ENCODE measurements around the gene SP7.
"Not testable (repeated sequence)": the region's sequence is repeated elsewhere in the genome, so short reads cannot be mapped to it uniquely, and the experiment has no call there.

SP7 gene

GRCh38 chr12:53324779-53325510 lies 11.2 kb downstream of the SP7 start:
- Mint-ChIP-seq H3K36me3 (peaks cover 4% of the 10 kb centered on the region), H3K4me1 (peaks cover 46% of the 10 kb centered on the region), H3K27ac (peak overlapping the region; percentile 98), H3K27me3 (peaks cover 40% of the 10 kb centered on the region), H3K9me3 (no peaks in the 10 kb centered on the region), H3K4me3 (peak overlapping the region; percentile 82)
- CTCF ChIA-PET = interaction anchor here (0.8 to 13.8 kb wide), 9 partner anchors 21 to 184 kb away, joined by 3 to 178 read pairs (median 4); no protein-coding TSS in a partner anchor
- peak; percentile 91 for DNase-seq

DNA sequence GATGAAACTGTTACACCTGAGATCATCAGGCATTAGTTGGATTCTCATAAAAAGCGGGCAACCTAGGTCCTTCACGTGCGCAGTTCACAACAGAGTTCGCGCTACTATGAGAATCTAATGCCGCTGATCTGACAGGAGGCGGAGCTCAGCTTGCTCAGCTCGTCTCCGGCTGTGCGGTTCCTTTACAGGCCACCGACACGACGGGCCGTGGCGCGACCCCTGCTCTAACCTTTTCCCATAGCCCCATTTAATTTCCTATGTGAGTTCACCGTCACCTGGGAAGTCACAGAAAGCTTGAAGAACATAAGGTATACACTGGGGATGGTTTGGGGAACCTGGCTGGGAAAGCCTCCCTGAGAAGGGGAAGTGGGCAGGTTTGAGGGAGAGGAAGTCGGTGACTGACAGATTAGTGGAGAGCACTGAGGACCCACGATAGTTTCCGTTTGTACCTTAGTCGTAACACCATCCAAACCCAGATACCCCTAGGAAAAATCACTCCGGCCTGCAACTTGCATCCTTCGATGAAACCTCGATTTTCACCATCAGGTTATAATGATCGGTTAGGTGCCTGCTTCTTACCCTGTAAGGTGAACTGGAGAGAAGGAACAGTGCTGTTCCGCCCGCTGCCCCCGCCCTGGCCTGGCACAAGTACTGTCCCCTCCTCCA lies 11.9 kb downstream of the SP7 start:
- CTCF ChIA-PET = interaction anchor here (1.1 to 13.8 kb wide), 13 partner anchors 15 to 184 kb away, joined by 3 to 178 read pairs (median 7); partner anchors contain the start of genes ESPL1, MYG1 and TARBP2
- Mint-ChIP-seq H3K36me3 (peaks cover 4% of the 10 kb centered on the region), H3K27ac (peak overlapping the region; percentile 98), H3K4me1 (peaks cover 48% of the 10 kb centered on the region), H3K9me3 (no peaks in the 10 kb centered on the region), H3K4me3 (peak overlapping the region; percentile 82), H3K27me3 (peaks cover 36% of the 10 kb centered on the region)
- peak; percentile 75 for DNase-seq

DNA sequence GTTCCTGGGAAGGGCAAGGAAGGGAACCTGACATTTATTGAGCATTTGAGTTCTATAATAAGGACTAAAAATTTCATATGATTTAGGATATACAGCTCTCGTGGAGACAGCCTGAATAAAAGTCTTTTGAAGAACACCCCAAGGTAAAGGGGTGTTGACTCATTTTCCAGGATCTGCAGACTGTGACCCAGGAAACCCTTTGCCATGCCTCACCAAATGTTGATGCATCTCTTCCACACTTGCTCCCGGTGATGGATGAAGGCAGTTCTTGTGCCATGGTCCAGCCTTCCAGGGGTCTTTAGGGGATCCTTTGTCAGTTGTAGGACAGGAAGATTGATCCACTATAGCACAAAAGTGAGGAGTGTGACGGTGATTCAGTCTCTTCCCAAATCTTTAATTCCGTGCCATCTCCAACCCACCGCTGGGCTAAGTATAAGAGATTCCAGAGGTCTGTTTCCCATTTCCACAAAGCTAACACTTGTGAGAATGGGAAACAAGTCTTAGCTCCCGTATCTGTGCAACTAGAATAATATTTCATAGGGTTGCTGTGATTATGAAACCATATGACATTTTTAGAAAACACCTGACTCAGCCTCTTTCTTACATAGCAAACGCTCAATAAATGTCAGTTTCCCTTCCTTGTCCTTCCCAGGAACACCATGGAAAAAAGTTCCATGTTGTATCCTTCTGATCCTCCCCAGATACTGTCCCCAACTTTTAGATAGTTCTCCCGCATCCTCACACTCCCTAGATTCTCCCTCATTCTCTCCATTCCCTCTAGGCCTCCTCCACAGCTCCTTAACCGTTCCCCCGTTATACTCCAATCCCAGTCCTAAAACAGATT lies 15.6 kb downstream of the SP7 start:
- H3K4me1 Mint-ChIP-seq = peaks cover 47% of the 10 kb centered on the region
- no peaks in the 10 kb centered on the region for H3K9me3 Mint-ChIP-seq
- H3K27ac Mint-ChIP-seq = peak overlapping the region; percentile 92
- no peak for DNase-seq
- peaks cover 17% of the 10 kb centered on the region for H3K36me3 Mint-ChIP-seq
- H3K4me3 Mint-ChIP-seq = peak overlapping the region; percentile 89
- no peaks in the 10 kb centered on the region for H3K27me3 Mint-ChIP-seq
- CTCF ChIA-PET = interaction anchor here (0.6 to 13.8 kb wide), 32 partner anchors 9 to 254 kb away, joined by 3 to 178 read pairs (median 6); partner anchors contain the start of genes ESPL1, ITGB7, MYG1 and NPFF

- H3K4me1 Mint-ChIP-seq = peaks cover 3% of the 10 kb centered on the region
- CTCF ChIA-PET = interaction anchor here (0.7 to 1.0 kb wide), 2 partner anchors 100 to 103 kb away, joined by 3 read pairs; no protein-coding TSS in a partner anchor
- H3K27ac Mint-ChIP-seq = no peak overlapping the region
Observed at GRCh38 chr12:53313996-53314395, 22.2 kb downstream of the SP7 start.

DNA sequence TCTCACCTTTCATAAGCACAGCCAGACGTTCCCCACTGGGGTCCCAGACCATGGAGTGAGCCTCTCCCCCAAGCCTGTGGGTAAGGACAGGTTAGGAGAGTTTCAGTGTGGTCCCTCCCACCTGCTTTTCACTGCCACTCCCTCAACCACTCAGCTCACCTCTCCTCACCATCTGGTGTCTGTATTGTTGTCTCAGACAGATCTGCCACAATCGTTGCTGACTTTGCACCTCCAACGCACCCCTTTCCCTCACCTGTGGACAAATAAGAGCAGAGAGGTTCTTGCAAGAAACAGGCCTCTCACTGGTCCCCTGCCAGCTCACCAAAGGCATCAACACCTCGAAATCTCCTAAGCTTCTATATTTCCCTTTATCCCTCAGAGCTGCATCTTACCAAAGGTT lies 27.9 kb downstream of the SP7 start:
- H3K36me3 Mint-ChIP-seq = peaks cover 41% of the 10 kb centered on the region
- no peak overlapping the region for H3K27ac Mint-ChIP-seq
- H3K27me3 Mint-ChIP-seq = no peaks in the 10 kb centered on the region
- no peak for DNase-seq
- H3K4me1 Mint-ChIP-seq = no peaks in the 10 kb centered on the region
- CTCF ChIA-PET = interaction anchor here (1.6 kb wide), 1 partner anchor 13 kb away, joined by 5 read pairs; the partner anchor contains the start of gene AAAS
- H3K4me3 Mint-ChIP-seq = no peak overlapping the region
- H3K9me3 Mint-ChIP-seq = no peaks in the 10 kb centered on the region

More at GRCh38 chr12:53313996-53314395, 22.2 kb downstream of the SP7 start:
- Mint-ChIP-seq H3K4me3 (no peak overlapping the region), H3K27me3 (no peaks in the 10 kb centered on the region), H3K36me3 (peaks cover 39% of the 10 kb centered on the region), H3K9me3 (no peaks in the 10 kb centered on the region)
- no peak for DNase-seq

GRCh38 chr12:53306826-53307225 lies 29.3 kb downstream of the SP7 start:
- no peaks in the 10 kb centered on the region for H3K27me3 Mint-ChIP-seq
- H3K9me3 Mint-ChIP-seq = no peaks in the 10 kb centered on the region
- H3K4me3 Mint-ChIP-seq = no peak overlapping the region
- H3K4me1 Mint-ChIP-seq = peaks cover 10% of the 10 kb centered on the region
- H3K36me3 Mint-ChIP-seq = peaks cover 48% of the 10 kb centered on the region
- no peak overlapping the region for H3K27ac Mint-ChIP-seq
- no peak for DNase-seq
- CTCF ChIA-PET = no interaction called here

GRCh38 chr12:53302903-53303302 lies 33.3 kb downstream of the SP7 start:
- Mint-ChIP-seq H3K36me3 (peaks cover 53% of the 10 kb centered on the region), H3K4me3 (no peak overlapping the region), H3K27ac (no peak overlapping the region), H3K9me3 (no peaks in the 10 kb centered on the region), H3K27me3 (no peaks in the 10 kb centered on the region), H3K4me1 (peaks cover 42% of the 10 kb centered on the region)
- CTCF ChIA-PET = interaction anchor here (2.1 kb wide), 1 partner anchor 18 kb away, joined by 9 read pairs; the partner anchor contains the start of gene AAAS
- no peak for DNase-seq

GRCh38 chr12:53300187-53300586 lies 36.0 kb downstream of the SP7 start:
- peak overlapping the region; percentile 78 for H3K27ac Mint-ChIP-seq
- peak overlapping the region; percentile 91 for H3K4me3 Mint-ChIP-seq
- CTCF ChIA-PET = interaction anchor here (1.0 to 2.5 kb wide), 6 partner anchors 21 to 141 kb away, joined by 3 to 21 read pairs (median 6); partner anchors contain the start of gene AAAS
- no peaks in the 10 kb centered on the region for H3K27me3 Mint-ChIP-seq
- peaks cover 43% of the 10 kb centered on the region for H3K36me3 Mint-ChIP-seq
- peak; percentile 31 for DNase-seq
- H3K9me3 Mint-ChIP-seq = no peaks in the 10 kb centered on the region
- peaks cover 67% of the 10 kb centered on the region for H3K4me1 Mint-ChIP-seq

GRCh38 chr12:53299454-53300180 lies 36.5 kb downstream of the SP7 start, which contains the start of gene MYG1:
TSS of gene MYG1 (plus strand) at chr12:53299695. CDS start at chr12:53299738, 43 bp downstream.
- CTCF ChIA-PET = interaction anchor here (1.0 to 2.5 kb wide), 6 partner anchors 22 to 140 kb away, joined by 3 to 21 read pairs (median 6); partner anchors contain the start of gene AAAS
- H3K27me3 Mint-ChIP-seq = no peaks in the 10 kb centered on the region
- no peaks in the 10 kb centered on the region for H3K9me3 Mint-ChIP-seq
- H3K27ac Mint-ChIP-seq = peak within 1 kb of the TSS; percentile 78
- H3K4me3 Mint-ChIP-seq = peak within 1 kb of the TSS; percentile 91
- peak; percentile 94 for DNase-seq
- H3K36me3 Mint-ChIP-seq = peaks cover 45% of the 10 kb centered on the region
- peaks cover 73% of the 10 kb centered on the region for H3K4me1 Mint-ChIP-seq

- no peak for DNase-seq
- no peaks in the 10 kb centered on the region for H3K27me3 Mint-ChIP-seq
- no peaks in the 10 kb centered on the region for H3K9me3 Mint-ChIP-seq
- peak overlapping the region; percentile 91 for H3K4me3 Mint-ChIP-seq
- peak overlapping the region; percentile 78 for H3K27ac Mint-ChIP-seq
- peaks cover 78% of the 10 kb centered on the region for H3K4me1 Mint-ChIP-seq
- H3K36me3 Mint-ChIP-seq = peaks cover 50% of the 10 kb centered on the region
- CTCF ChIA-PET = interaction anchor here (1.0 to 2.5 kb wide), 6 partner anchors 22 to 139 kb away, joined by 3 to 21 read pairs (median 6); partner anchors contain the start of gene AAAS
Observed at GRCh38 chr12:53299101-53299453, 37.1 kb downstream of the SP7 start.

GRCh38 chr12:53298164-53298563 lies 38.0 kb downstream of the SP7 start:
- H3K27me3 Mint-ChIP-seq = no peaks in the 10 kb centered on the region
- CTCF ChIA-PET = interaction anchor here (0.9 to 2.5 kb wide), 5 partner anchors 10 to 86 kb away, joined by 3 to 21 read pairs (median 8); partner anchors contain the start of gene AAAS
- H3K9me3 Mint-ChIP-seq = no peaks in the 10 kb centered on the region
- H3K4me1 Mint-ChIP-seq = peaks cover 79% of the 10 kb centered on the region
- no peak for DNase-seq
- peaks cover 54% of the 10 kb centered on the region for H3K36me3 Mint-ChIP-seq
- H3K4me3 Mint-ChIP-seq = no peak overlapping the region
- peak overlapping the region; percentile 49 for H3K27ac Mint-ChIP-seq

GRCh38 chr12:53297106-53297505 lies 39.0 kb downstream of the SP7 start:
- Mint-ChIP-seq H3K4me1 (peaks cover 72% of the 10 kb centered on the region), H3K4me3 (peak overlapping the region; percentile 100), H3K36me3 (peaks cover 54% of the 10 kb centered on the region)
- CTCF ChIA-PET = interaction anchor here (0.8 to 1.6 kb wide), 5 partner anchors 8 to 102 kb away, joined by 3 to 9 read pairs (median 3); partner anchors contain the start of genes AAAS and RARG
- not testable (repeated sequence) for DNase-seq, H3K27ac Mint-ChIP-seq, H3K9me3 Mint-ChIP-seq, H3K27me3 Mint-ChIP-seq

GRCh38 chr12:53295891-53296219 lies 40.3 kb downstream of the SP7 start:
- peaks cover 60% of the 10 kb centered on the region for H3K4me1 Mint-ChIP-seq
- H3K27ac Mint-ChIP-seq = peak overlapping the region; percentile 92
- H3K36me3 Mint-ChIP-seq = peaks cover 57% of the 10 kb centered on the region
- no peaks in the 10 kb centered on the region for H3K27me3 Mint-ChIP-seq
- H3K9me3 Mint-ChIP-seq = no peaks in the 10 kb centered on the region
- peak overlapping the region; percentile 100 for H3K4me3 Mint-ChIP-seq
- DNase-seq = no peak
- CTCF ChIA-PET = interaction anchor here (0.8 to 11.7 kb wide), 8 partner anchors 26 to 197 kb away, joined by 3 to 166 read pairs (median 4); partner anchors contain the start of genes AAAS, ESPL1 and ITGB7
